Stimulated activated CD4-positive, alpha-beta T cell treated with anti-CD3 and anti-CD28 coated beads, Interleukin-2, amount 100 ng/mL, for 48 hours (primary cell): ENCODE data around the gene PLCB1.

Experiments used
- DNase-seq, 2 donors: peaks; one replicate each; pipeline ENCODE4 v3.0.0-alpha.2; 2020

The PLCB1 gene

GRCh38 chr20:8129211-8129976 is 2.7 kb upstream of the PLCB1 start:
- DNase-seq: no peak

- no peak for DNase-seq
These were observed 1.1 kb upstream of the PLCB1 start for GRCh38 chr20:8130840-8131526.

- no peak for DNase-seq
These were observed 631 bp downstream of the PLCB1 start for GRCh38 chr20:8132484-8133309.

DNA sequence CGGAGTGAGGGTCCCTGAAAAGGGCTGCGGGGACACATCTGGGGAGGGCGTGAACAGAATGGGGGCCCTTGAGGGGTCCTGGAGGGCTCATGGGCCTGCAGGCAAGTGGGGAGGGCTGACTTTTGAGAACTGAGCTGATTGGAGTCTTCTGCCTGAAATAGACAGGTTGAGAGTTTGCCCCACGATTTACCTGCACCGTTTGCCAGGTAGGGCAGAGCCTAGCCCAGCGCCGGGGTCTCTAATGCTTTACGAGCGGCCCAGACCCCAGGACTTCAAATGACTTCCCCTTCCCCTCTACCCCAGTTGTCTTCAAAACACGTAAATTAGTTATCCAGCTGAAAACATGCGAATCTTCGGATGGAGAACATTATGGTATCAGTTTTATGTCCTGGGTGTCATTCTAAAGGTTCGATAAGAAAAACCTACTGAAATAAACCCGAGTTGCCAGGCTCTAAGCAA is 1.3 kb downstream of the PLCB1 start:
- DNase-seq: no peak

- no peak for DNase-seq
These were observed 1.9 kb downstream of the PLCB1 start for GRCh38 chr20:8133851-8134451.

- DNase-seq: no peak
These were observed 7.8 kb downstream of the PLCB1 start for GRCh38 chr20:8139899-8140298.

DNA sequence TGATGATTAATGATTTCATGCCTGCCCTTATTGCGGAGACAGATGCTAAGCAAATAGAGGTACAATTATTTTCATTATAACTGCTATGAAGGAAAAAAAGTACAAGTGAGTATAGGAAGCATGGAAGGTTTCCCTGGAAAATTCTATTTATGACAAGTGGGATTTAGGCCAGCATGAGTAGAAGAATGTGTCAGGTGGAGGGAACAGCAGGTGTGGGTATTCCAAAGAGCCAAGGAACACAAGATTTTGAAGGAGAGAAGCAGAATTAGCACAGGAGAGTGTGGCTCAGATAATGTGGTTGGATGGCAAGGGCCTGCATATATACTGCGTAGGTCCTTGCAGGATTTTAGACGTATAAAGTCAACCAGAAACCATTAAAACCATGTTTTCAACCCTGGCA is 11.4 kb downstream of the PLCB1 start:
- no peak for DNase-seq

DNA sequence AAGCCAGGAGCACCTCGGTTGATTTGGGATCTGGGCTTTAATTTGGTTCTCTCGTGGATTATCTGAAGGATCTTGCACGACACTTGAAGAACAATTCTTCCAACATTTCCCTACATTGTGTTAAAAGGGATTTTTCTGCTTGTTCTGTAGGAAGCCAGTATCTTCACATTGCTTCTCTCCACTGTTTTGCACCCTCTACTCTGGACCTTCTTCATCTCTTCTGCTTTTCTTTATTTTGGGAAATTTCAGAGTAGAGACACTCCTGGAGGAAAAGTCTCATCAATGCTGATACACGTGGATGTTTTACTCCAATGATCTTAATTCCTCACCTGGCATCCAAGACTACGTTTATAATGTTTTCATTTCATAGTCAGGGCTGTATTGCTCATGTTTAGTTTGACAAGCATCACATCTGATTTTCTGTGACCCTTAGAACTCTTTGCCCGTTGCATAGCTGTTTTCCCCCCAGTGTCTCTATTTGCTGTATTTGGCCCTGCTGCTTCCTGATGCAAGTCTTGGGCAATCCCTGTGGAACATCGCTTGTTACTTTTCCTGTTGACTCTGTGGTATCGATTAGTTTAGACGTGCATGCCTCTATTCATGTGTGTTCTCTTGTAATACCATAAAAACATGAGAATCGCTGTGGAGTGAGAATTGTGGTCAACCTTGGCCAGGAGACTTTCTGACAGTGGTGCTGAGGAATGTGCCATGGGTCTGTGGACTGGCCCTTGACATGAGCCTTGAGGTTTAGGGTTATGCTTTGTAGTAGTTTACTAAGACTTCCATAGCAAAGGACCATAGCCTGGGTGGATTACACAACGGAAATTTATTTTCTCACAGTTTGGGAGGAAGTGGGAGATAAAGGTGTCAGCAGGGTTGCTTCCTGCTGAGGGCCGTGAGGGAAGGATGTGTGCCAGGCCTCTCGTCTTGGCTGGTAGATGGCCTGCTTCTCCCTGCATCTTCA is 12.5 kb downstream of the PLCB1 start:
- no peak for DNase-seq

GRCh38 chr20:8145246-8146168 is 13.4 kb downstream of the PLCB1 start:
- DNase-seq: no peak

- no peak for DNase-seq
These were observed 15.4 kb downstream of the PLCB1 start for GRCh38 chr20:8147476-8147875.

DNA sequence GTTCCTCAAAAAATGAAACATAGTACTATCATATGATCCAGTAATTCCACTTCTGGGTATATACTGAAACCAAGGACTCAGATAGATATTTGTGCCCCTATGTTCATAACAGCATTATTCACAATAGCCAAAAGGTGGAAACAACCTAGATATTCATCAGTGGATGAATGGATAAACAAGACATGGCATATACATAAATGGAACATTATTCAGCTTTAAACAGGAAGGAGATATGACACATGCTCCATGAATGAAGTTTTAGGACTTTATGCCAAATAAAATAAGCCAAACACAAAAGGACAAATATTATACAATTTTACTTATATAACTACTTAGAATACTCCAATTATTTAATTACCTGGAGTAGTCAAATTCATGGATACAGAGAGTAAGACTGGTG is 16.4 kb downstream of the PLCB1 start:
- DNase-seq: no peak

- no peak for DNase-seq
These were observed 18.5 kb downstream of the PLCB1 start for GRCh38 chr20:8150591-8150990.

DNA sequence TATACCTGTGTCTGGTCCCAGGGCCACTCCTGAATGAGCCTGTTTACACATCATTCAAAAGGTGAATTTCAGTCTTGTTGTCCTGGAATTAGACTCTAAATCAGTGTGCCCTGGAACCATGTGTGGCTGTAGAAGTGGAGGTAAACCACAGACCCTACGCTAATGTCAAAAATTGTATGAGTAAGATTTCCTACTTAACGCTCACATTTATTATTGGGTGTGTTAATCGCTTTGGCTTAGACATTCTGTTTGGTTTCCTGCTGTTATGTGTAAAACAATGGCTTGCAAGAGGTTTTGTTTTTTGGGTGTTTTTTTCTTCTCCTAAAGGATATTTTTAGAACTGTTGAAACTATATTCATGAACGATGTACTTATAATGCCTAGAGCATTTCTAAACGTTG is 19.3 kb downstream of the PLCB1 start:
- DNase-seq: no peak

DNA sequence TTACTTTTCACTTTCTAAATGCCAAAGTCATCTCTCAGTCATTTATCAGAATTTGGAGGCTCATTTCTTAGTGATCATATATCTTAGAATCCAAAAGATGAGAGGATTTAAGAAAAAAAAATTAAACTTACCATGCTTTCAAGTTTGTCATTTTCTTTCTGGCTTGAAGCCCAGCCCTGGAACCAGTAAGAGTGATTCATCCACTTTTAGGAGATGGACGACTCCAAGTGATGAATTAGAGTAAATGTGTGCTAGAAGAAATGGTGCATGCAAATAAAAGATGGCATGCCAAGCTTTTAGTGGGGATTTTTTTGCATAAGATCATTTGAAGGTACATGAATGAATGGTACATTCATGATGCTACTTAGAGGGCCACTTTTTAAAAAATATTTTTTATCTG is 20.1 kb downstream of the PLCB1 start:
- DNase-seq: no peak

DNA sequence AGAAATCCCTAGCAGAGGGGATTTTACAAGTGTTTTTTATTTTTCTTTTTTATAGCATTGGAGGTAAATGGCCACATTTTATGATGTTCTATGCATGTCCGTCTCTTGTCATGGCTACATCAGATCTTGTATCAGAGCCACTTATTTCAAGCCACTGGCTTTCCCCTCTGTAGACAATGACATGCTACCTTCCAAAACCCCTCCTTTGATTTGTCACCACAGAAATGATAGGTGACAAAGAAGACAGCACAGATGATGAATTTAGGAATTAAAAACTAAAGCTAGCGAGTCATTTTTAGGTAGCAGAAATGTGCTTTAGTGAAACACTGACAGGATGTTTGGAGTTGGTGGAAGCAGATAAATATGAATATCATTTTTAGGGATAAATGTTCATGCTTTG is 20.8 kb downstream of the PLCB1 start:
- DNase-seq: no peak

DNA sequence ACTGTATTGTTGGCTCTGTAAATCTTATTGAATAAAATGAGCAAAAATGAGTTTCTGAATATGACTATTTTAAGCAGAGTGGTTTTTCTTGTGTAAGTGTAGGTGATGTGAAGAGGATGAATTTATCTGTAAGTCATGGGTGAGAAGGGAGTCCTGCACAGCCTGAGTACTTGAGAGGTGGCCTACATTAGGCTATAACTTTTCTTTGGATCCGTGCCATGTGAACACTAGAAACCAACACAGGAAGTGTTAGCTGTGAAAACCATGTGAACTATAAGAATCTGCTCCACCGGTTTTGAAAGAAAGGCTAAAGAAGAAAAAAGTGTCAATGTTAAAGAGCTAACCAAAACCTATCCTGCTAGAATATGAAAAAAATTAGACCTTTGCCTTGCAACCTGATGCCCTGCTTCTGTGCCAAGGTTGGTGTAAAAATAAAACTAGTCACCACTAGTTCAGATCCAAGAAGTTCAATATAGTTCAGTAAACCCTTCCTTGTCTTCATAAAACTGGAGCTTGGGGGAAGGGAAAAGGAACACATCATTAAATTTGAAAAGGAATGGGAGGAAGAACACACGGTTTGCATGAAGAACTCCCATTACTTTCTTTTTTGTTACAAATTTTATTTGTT is 21.3 kb downstream of the PLCB1 start:
- DNase-seq: no peak

DNA sequence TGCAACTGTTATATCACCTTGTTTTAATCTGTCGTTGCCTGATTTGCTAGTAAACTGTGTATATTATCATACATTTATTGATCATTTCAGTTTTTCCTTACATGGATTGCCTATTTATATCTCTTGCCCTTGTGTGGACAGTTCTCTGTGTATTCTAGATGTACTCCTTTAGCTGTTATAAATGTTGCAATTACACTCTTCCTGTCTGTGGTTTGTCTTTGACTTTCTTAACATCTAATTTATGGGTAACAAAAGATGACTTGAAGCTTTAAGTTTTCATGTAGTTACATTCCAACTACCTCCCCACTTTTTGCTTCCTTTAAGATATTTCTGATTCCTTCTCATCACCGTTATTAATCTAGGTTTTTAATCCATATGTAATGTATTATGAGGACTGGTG is 22.6 kb downstream of the PLCB1 start:
- no peak for DNase-seq

DNA sequence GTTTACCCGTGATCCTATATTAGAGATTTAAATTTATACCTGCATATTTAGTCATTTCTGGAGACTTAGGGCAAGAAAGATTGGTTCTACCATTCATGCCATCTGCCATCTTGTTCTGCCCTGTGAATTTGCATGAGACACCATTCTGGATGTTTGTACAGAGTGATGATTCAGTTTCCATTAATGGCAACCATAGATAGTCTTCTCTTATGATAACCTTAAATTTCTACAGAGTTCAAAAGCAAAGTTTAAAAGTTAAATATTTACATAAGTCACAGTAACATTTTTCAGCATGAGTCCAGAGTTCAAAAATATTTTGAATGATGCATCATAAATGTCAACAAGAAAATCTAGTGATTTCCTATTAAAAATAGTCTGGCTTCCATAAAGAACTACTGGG is 23.2 kb downstream of the PLCB1 start:
- no peak for DNase-seq

DNA sequence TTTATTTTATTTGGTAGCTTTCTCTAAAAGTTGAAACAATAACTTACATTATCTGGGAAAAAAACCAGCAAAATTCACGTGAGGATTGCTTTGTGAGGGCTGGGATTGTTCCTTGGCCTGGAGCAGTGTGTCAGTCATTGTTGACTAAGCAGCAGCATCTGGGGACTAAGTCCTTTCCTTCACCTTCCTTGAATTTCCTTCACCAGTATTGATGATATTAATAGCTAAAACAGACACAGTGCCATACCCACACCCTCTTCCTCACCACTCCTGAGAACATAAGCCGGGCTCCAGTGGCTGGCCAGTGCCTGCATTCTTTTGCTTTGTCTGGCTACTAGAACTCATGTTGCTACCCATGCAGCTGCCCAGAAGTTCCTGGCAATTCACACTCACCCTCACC is 23.7 kb downstream of the PLCB1 start:
- no peak for DNase-seq
